GM12801 (cell line): ENCODE data around the gene KIF20A.

Source experiments
- CTCF ChIP-seq: IDR thresholded peaks from one replicate; pipeline ENCODE4 v1.5.1; 2011; ENCODE audit warnings: control low read depth; ENCODE audit not compliant: insufficient read length; ENCODE audit errors: extremely low read depth

Gene KIF20A

DNA sequence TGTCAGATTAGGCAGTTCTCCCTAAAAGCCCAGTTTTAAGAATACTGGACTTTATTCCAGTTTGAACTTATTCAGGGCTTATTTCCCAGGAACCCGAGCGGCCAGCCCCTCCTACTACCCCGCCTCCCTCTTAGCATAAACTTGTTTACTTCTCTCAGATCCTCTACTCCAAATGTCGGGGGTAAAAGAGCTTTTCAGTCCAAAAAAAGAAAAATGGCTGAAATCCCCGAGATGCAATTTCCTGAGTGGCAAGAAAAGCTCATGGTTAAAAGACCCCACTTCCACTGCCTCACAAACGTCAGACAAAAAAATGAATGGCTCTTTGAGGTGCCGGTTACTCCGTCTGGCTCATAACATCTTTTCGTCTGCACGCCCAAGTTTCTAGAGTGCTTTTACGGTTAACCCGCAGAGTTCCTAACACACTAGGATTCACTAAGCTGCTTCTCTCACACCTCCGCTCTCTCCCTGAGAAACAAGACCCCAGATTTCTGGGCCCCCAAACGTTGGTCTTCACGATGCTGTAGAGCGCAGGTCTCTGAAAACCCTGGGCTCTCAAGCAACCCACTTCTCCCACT lies 884 bp upstream of the KIF20A start:
- TF ChIP-seq CTCF = no peak

DNA sequence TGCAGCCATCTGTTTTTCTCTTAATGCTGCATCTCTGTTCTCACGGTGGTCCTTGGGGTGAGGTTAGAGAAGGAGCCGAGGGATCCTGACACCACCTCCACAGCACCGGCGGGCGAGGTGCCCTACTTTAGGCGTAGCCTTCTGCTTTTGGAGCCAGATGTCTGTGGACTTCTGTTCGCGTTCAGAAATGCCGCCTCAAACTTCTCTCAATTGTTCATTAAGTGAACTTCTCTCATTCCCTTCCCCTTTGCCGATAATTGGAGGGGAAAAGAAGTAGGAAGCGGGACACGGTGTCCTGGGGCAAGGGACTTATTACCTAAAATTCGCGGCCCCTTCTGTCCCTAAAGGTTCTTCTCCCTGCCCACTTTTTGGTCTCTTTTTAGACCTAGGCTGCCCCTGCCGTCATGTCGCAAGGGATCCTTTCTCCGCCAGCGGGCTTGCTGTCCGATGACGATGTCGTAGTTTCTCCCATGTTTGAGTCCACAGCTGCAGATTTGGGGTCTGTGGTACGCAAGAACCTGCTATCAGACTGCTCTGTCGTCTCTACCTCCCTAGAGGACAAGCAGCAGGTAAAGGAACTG lies 455 bp downstream of the KIF20A start:
- no peak for TF ChIP-seq CTCF

- TF ChIP-seq CTCF = no peak
These were observed 1.4 kb downstream of the KIF20A start for GRCh38 chr5:138180183-138180782.

- TF ChIP-seq CTCF = no peak
These were observed 1.9 kb downstream of the KIF20A start for GRCh38 chr5:138180841-138181240.

DNA sequence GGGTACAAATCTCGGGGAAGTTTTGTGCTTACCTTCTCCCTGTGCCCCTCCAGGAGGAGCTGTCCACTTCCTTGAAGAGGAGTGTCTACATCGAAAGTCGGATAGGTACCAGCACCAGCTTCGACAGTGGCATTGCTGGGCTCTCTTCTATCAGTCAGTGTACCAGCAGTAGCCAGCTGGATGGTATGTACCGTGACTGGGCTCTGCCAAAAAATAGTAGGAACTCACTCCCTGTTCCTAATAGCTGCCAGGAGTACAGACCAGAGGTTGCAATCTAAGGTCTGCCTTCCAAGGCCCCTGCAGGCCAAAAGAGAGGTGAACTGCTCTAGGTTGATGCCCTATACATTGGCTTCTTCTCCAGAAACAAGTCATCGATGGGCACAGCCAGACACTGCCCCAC lies 3.9 kb downstream of the KIF20A start:
- TF ChIP-seq CTCF = no peak

DNA sequence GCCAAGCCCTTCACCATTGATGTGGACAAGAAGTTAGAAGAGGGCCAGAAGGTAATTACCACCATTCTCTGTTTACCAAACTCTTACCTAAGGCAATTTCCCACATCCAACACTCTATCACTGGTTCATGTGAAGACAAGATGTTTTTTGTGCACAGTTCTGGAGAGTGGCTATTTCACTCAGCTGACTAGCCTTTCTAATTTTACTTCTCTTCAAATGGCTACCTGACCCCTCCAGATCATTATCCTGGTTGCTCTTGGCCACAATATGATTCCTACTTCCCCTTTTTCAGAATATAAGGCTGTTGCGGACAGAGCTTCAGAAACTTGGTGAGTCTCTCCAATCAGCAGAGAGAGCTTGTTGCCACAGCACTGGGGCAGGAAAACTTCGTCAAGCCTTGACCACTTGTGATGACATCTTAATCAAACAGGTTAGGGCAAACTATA lies 7.1 kb downstream of the KIF20A start:
- no peak for TF ChIP-seq CTCF

- TF ChIP-seq CTCF = no peak
These were observed 9.7 kb downstream of the KIF20A start for GRCh38 chr5:138188626-138189025.
